ENCODE measurements around the gene SUMO4. TPM values are rescaled to one million over a fixed set of nuclear protein-coding genes. Genes with fewer than 3 reads are reported as not detected.

Gene SUMO4
- total and polyA plus RNA-seq, 12 donors: 0.06 to 0.68 (median 0.37) TPM; not detected in 1

GRCh38 chr6:149414009-149414408 is 13.9 kb downstream of the SUMO4 start:
- peaks cover 0 to 10% (median 0%) of the 10 kb centered on the region in 11 donors for H3K9me3 ChIP-seq

DNA sequence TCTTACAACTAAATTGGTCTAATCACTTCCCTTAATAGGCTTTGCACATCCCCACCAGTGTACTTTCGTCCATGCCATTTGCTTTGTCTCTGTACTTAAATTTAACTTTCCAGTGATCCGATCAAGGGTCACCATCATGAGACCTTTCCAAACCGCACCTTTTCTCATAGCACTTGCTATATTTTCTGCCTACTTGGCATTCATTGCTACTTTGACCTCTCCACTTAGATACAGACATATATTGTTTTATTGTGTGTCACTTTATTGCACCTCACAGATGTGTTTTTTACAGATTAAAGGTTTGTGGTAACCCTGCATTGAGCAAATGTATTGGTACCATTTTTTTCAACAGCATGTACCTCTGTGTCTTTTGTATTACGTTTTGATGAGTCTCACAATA is 14.8 kb downstream of the SUMO4 start:
- H3K36me3 ChIP-seq: peaks cover 0 to 28% (median 4%) of the 10 kb centered on the region in 9 donors
- no peak overlapping the region for H3K27ac ChIP-seq
- peaks cover 0 to 10% (median 0%) of the 10 kb centered on the region in 11 donors for H3K9me3 ChIP-seq
- no peak for TF ChIP-seq CTCF (IDR thresholded peaks at IDR 0.05)
- H3K4me1 ChIP-seq: peaks cover 0 to 25% (median 4%) of the 10 kb centered on the region in 9 donors
- ATAC-seq (no peak), DNase-seq (no peak)
- no peak overlapping the region for H3K4me3 ChIP-seq
- 95 to 97% methylated on average over 4 of the region's 4 CpGs for WGBS, 2 donors
- no peaks in the 10 kb centered on the region for H3K27me3 ChIP-seq
- intact Hi-C loops (cut with DNase I): loop anchor here in 1 of 10 donors (5.0 to 10.0 kb wide), 2 partner anchors 98 to 220 kb away; partner anchors contain the start of gene TAB2

More at GRCh38 chr6:149414009-149414408, 13.9 kb downstream of the SUMO4 start:
- ATAC-seq (no peak), DNase-seq (no peak)
- Histone ChIP-seq H3K27me3 (no peaks in the 10 kb centered on the region), H3K36me3 (peaks cover 0 to 36% (median 7%) of the 10 kb centered on the region in 9 donors), H3K4me1 (peaks cover 0 to 31% (median 6%) of the 10 kb centered on the region in 9 donors), H3K4me3 (no peak overlapping the region), H3K27ac (no peak overlapping the region)
- intact Hi-C loops (cut with DNase I): loop anchor here in 1 of 10 donors (5.0 to 10.0 kb wide), 2 partner anchors 97 to 219 kb away; partner anchors contain the start of gene TAB2
- TF ChIP-seq CTCF (IDR thresholded peaks at IDR 0.05): no peak
- WGBS, 2 donors: 68 to 97% methylated on average over 4 of the region's 4 CpGs

- Histone ChIP-seq H3K9me3 (peaks cover 0 to 10% (median 0%) of the 10 kb centered on the region in 11 donors), H3K4me1 (peaks cover 0 to 11% (median 7%) of the 10 kb centered on the region in 9 donors), H3K4me3 (no peak overlapping the region), H3K27me3 (peaks cover 0 to 4% (median 0%) of the 10 kb centered on the region in 7 donors), H3K36me3 (no peaks in the 10 kb centered on the region), H3K27ac (no peak overlapping the region)
- no peak for DNase-seq
- intact Hi-C loops (cut with DNase I): loop anchor here in 1 of 10 donors (10.0 kb wide), 1 partner anchor 225 kb away; no protein-coding TSS in a partner anchor
- TF ChIP-seq CTCF (IDR thresholded peaks at IDR 0.05): no peak
- no peak for ATAC-seq
- WGBS, 2 donors: 91 to 94% methylated on average over 13 of the region's 13 CpGs
Measured at GRCh38 chr6:149419696-149420404, 19.8 kb downstream of the SUMO4 start.

DNA sequence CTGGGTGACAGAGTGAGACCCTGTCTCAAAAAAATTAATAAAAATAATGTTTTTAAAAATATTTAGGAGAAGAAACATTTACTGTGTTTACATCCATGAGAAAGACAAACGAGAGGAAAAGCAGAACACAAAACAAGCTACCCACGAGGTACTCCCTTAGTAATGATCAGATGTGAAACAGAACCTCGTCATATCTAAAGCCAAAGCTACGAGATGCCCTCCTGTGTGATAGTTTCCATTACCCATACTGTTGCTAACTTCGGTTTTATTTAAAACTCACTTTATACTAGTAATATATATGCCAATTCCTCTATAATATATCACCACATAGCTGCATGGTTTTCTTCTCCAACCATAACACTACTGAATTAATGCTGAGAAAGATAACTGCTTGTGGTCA is 21.1 kb downstream of the SUMO4 start:
- Histone ChIP-seq H3K36me3 (no peaks in the 10 kb centered on the region), H3K9me3 (peaks cover 0 to 4% (median 0%) of the 10 kb centered on the region in 11 donors), H3K4me3 (no peak overlapping the region), H3K27me3 (peaks cover 0 to 4% (median 0%) of the 10 kb centered on the region in 7 donors), H3K27ac (no peak overlapping the region), H3K4me1 (peaks cover 0 to 11% (median 7%) of the 10 kb centered on the region in 9 donors)
- intact Hi-C loops (cut with DNase I): no loop called here
- 85 to 89% methylated on average over 5 of the region's 5 CpGs for WGBS, 2 donors
- no peak for TF ChIP-seq CTCF (IDR thresholded peaks at IDR 0.05)
- no peak for ATAC-seq
- DNase-seq: no peak
